IPS-11a (cell line): ENCODE results near the gene PRDM16.

Source experiments
- H3K4me3 ChIP-seq: one replicate; pipeline ENCODE4 v1.5.1; 2013; ENCODE audit warnings: low read depth, low read length, control low read depth

Gene PRDM16

DNA sequence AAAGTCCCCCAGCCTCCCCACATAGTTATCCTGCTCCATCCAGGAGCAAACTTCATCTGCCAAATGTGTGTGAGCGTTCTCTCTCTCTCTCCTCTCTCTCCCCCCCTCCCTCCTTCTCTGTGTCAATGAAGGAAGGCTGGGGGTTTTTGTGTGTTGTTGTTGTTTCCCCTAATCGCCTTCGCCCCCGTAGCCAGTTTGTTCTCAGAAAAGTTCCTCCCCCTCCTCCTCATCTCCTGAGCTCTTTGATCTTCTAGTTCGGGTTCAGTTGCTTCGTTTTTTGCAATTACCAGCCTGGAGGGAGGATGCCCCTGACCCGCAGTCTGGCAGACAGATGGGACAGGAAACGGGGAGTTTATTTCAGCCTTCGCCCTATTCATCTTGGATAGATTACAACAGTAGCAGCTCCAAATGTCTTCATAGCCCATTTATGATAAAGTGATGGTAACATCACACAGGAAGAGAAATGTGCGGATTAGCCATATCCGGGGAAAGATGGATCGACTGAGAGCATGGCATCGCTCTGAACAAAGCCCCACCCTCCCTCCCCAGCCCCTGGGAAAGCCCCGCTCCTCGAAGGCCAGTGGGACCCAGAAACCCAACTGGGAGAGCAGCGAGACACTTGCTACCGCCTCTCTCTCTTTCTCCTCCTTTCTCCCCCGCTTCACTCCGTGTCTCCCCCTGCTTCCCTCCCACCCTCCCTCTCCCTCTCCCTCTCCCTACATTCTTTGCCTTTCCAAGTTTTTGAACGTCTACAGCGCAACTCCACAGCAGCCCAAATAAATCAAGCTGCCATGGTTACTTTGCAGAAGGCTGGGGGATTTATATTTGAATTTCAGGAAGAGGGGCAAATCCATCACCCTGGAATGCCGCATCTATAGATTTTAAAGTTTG is 245.7 kb downstream of the PRDM16 start:
- H3K4me3 ChIP-seq, result no peak overlapping the region

- H3K4me3 ChIP-seq, result no peak overlapping the region
Observed at GRCh38 chr1:3315399-3316339, 246.7 kb downstream of the PRDM16 start.

DNA sequence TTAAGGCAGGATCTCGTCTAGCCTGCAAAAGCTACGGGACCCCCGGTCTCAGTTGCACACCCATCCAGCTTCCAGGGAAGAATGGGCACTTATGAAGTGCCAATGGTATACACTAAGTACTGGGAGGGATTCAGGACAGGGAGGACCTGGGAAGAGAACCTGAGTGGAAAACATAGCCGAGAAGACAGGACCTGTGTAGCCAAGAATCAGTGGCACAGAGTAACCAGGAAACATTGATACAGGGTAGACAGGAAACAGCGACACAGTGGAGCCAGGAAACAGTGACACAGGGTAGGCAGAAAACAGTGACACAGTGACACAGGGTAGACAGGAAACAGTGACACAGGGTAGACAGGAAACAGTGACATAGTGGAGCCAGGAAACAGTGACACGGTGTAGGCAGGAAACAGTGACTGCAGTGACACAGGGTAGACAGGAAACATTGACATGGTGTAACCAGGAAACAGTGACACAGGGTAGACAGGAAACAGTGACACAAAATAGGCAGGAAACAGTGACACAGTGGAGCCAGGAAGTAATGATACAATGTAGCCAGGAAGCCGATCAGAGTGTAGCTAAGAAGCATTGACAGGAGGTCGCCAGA is 247.4 kb downstream of the PRDM16 start:
- no peak overlapping the region for H3K4me3 ChIP-seq

GRCh38 chr1:3317456-3317855 is 248.5 kb downstream of the PRDM16 start:
- no peak overlapping the region for H3K4me3 ChIP-seq

DNA sequence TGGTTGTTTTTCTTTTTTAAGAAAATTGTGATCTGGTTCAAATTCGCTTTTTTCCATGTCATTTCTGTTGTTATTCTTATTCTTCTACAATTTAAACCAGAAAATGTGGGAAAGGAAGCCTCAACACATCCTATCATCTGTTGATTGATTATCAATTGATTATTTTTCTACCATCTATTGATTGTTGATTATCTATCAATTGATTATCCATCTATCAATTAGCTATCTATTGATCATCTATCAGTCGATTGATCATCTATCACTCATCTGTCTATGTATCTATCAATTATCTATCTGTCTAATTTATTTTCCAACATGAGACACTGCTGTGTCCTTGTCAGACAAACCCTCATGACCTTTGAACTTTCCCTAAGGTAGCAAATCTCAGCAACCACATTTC is 249.3 kb downstream of the PRDM16 start:
- H3K4me3 ChIP-seq, result no peak overlapping the region

DNA sequence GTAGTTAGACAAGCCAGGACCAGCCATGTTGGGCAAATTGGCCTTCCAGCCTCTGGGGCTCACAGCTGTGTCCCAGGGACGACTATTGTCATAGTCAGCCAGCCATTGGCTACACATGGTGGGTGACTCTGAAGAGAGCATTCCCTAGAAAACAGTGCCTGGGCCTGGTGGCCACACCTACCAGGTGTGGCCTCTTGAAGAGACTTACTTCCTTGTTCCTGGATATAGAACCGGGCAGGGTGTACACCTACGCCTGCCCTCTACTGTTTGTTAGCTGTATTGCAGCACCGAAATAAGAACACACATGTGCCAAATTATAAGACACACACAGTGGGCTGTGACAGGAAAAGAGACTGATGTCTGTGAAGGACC is 250.9 kb downstream of the PRDM16 start:
- no peak overlapping the region for H3K4me3 ChIP-seq

GRCh38 chr1:3320246-3321152 is 251.5 kb downstream of the PRDM16 start:
- H3K4me3 ChIP-seq, result no peak overlapping the region

GRCh38 chr1:3321559-3322449 is 252.8 kb downstream of the PRDM16 start:
- H3K4me3 ChIP-seq, result no peak overlapping the region

DNA sequence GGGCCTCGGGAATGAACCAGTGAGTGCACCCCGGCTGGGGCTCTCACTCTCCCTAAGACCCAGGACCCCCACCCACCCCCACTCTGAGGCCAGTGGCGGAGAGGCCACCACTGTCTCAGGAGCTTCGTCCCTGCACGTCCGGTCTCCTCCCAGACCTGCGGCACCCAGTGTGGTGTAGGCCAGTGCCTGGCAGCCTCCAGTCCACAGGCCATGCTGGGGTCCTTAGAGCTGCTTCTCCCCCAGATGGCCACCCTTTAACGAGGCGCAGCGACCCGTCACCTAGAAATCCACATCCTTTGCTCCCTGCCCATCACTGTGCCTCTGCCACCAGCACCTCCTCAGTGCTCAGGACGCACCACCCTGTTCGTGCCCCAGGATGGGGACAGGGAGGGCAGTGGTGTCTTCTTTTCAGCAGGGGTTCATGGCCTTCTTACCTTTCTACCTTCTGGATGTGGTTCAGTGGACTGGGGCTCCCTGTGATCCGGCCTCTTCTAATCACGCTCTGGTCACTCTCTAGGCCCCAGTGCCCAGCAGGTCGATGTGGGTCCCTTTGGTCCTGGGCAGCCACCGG is 253.5 kb downstream of the PRDM16 start:
- no peak overlapping the region for H3K4me3 ChIP-seq

DNA sequence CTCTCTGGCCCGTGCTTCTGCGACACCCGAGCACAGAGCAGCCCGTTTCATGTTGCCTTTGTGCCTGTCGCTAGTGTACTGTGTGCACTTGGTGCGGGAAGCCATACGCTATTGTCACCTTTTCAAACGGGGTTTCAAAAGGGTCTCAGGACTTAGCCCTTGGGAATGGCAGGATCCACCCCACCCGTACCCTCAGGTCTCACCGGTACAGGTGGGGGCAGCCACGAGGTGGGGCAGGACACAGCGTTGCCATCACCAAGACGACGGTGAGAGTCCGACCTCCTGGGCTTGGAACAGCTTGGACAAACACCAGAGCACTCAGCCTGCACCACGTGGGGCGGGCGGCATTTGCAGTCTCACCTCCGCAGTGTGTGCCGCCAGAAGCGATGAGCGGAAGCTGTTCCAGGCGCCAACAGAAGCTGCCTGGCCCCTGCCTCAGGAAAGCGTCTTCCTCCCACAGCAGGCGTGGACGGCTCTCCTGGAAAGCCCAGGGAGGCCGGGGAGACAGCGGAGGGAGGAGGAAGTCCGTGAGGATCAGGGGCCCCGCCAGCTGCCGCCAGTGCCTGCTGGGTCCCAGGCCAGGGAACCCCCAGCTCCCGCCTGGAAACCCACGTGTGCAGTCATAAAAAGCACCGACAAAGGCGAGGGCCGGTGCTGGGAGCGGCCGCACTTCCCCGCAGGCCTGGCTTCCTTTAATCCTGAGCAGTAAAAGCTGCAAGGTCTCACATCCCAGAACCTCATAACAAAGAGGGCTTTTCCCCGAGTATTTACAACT is 254.2 kb downstream of the PRDM16 start:
- H3K4me3 ChIP-seq, result no peak overlapping the region

- no peak overlapping the region for H3K4me3 ChIP-seq
Observed at GRCh38 chr1:3323796-3324703, 255.0 kb downstream of the PRDM16 start.

GRCh38 chr1:3324704-3325535 is 255.9 kb downstream of the PRDM16 start:
- no peak overlapping the region for H3K4me3 ChIP-seq

GRCh38 chr1:3326516-3327388 is 257.7 kb downstream of the PRDM16 start:
- H3K4me3 ChIP-seq, result no peak overlapping the region

GRCh38 chr1:3327389-3327702 is 258.3 kb downstream of the PRDM16 start:
- H3K4me3 ChIP-seq, result no peak overlapping the region

DNA sequence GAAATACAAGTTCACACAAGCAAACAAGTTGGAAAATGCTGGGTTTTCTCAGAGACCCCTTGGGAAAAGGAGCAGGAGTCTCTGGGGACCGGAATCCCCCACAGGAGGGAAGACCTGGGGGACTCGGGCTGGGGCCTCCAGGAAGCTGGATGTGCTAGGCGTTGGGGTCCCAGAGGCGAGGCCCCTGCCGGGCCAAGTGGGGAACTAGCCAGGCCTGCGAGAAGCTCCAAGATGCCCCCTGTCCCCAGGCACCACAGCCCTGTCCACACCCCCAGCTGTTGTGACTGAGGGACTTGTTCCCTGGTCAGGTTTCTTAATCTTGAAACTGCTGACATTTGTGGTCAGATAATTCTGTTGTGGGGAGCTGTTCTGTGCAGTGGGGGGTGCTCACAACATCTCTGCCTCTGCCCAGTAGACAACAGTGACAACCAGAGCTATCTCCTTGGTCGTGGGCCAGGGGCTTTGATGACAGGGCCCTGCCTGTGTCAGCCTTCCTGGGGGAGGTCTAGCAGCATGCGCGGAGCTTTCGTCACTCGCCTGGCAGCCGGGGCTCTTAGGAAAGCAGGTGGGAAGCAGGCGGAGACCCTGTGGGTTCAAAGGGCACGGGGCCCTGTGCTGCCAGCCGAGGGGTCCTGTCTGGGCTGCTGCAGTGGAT is 259.1 kb downstream of the PRDM16 start:
- no peak overlapping the region for H3K4me3 ChIP-seq
